ENCODE data around the gene ATP1B3. TPM values are rescaled to one million over a fixed set of nuclear protein-coding genes. Genes with fewer than 3 reads are reported as not detected.

Gene ATP1B3
- total RNA-seq, 2 donors from 2014 or later, result 397 to 503 TPM

DNA sequence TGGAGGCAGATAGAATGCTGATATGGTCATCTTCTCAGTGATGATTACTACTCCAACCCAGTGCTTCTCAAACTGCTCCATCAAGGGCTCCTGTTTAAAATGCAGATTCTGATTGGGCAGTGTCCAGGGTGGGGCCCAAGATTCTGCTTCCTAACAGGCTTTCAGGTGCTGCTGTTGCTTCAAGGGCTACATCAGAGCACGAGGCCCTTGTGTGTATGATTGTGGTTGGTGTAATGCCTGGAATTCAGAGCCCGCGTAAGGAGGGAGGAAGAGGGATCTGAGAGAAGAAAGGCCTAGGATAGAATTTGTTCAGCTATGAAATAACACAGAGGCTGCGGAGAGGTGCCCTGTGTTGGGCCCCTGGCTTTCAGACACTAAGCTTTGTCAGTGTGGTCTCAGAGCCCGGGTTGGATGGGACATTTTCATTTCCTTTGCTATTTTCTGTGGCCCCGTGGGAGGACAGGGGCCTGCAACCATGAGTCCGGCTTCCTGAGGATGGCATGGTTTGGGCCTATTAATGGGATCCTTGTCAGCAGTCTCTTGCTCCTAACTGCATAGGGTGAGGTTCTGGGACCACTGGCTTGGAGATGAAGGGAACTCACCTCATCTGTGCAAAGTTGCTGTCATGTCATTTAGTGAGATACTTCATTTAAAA lies 53.0 kb downstream of the ATP1B3 start:
- intact Hi-C loops (cut with DNase I, micrococcal nuclease), result no loop called here
- ATAC-seq, result no peak
- DNase-seq, result no peak

GRCh38 chr3:141930801-141931200 lies 54.4 kb downstream of the ATP1B3 start:
- ATAC-seq (peak; percentile 23), DNase-seq (no peak)
- intact Hi-C loops (cut with DNase I, micrococcal nuclease), result no loop called here

DNA sequence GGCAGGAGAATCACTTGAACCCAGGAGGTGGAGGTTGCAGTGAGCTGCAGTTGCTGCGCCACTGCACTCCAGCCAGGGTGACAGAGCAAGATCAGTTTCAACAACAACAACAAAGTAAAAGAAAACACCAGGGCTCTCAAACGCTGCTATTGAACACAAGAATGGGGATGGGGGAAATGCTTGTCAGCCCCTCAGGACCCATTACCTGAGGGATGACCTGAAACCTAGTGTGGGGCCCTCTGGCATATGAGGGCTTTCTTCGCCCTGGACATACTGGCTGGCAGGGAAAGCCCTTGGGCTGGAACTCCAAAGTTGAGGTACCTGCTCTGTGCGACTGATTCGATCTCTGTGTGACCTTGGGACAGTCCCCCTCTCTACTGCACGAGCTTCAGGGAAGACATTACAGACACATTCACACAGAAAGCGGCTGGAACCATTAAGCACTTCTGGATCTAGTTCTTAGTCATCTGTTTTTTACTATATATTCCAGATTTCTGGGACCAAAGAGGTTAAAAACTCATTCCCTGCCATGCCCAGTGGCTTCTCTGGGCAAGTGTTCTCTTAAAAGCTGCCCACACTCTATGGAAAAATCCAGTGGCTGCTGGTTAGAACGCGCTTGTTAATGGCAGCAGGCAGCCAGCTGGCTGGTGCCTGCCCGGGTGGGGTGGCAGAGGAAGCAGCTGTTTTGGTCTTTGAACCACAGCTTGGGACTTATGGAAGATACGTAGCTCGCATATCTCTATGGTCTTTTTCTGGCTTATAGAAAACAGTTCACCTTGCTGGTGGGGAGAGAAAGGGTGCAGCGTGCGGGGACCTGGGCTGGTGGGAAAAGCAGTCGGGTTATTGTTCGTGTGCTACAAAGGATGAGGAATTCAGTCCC lies 57.2 kb downstream of the ATP1B3 start:
- DNase-seq (no peak), ATAC-seq (no peak)
- intact Hi-C loops (cut with DNase I, micrococcal nuclease), result no loop called here

DNA sequence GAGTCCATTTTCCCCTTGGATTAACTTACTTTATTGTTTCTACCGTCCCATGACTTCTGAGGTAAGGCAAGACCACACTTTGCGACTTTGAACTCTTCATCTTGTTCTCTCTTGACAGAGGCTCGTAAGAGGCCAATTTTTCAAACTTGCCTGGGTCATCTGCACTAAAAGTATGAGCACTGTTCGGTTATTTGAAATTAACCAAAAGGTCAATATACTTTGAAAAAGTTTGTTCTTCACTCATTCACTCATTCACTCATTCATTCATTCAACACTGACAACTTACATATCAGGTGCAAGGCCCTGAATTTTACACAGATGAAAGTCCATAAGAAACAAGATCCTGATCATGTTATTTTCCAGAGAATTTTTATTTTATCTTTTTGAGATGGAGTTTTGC lies 57.9 kb downstream of the ATP1B3 start:
- intact Hi-C loops (cut with DNase I, micrococcal nuclease), result no loop called here
- no peak for DNase-seq
- ATAC-seq, result no peak

- intact Hi-C loops (cut with DNase I, micrococcal nuclease), result no loop called here
- no peak for DNase-seq
- ATAC-seq, result no peak
These were observed 61.6 kb downstream of the ATP1B3 start for GRCh38 chr3:141938011-141938500.

GRCh38 chr3:141939759-141940158 lies 63.3 kb downstream of the ATP1B3 start:
- intact Hi-C loops (cut with DNase I, micrococcal nuclease), result no loop called here
- DNase-seq, result no peak
- peak; percentile 1 for ATAC-seq

GRCh38 chr3:141940194-141940776 lies 63.8 kb downstream of the ATP1B3 start:
- intact Hi-C loops (cut with DNase I, micrococcal nuclease), result no loop called here
- ATAC-seq, result peak; percentile 76
- DNase-seq, result peak; percentile 64 to 75

DNA sequence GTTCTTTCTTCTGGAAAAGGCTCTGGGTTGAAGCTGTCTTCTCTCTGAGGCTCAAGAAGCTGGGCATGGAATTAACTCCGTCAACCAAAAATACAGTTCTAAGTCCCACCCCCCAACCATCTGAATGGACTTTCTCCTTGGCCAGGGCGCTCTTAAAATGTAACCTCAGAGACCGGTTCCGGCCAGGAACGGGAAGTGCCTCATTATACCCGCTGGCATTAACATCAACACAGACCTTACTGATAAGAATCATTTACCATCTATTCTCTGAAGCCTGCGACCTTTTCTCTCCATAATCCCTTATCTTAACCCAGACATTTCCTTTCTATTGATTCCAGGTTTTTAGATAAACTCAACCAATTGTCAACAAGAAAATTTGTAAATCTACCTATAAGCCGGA lies 64.7 kb downstream of the ATP1B3 start:
- intact Hi-C loops (cut with DNase I, micrococcal nuclease), result no loop called here
- DNase-seq (peak; percentile 51 to 73), ATAC-seq (peak; percentile 77)

- DNase-seq (no peak), ATAC-seq (peak; percentile 8)
- intact Hi-C loops (cut with DNase I, micrococcal nuclease), result no loop called here
These were observed 65.6 kb downstream of the ATP1B3 start for GRCh38 chr3:141942006-141942405.

- DNase-seq (no peak), ATAC-seq (no peak)
- intact Hi-C loops (cut with DNase I, micrococcal nuclease), result no loop called here
These were observed 69.5 kb downstream of the ATP1B3 start for GRCh38 chr3:141945726-141946485.

- no peak for DNase-seq
- intact Hi-C loops (cut with DNase I, micrococcal nuclease), result no loop called here
- ATAC-seq, result peak; percentile 38
These were observed 73.0 kb downstream of the ATP1B3 start for GRCh38 chr3:141949399-141949798.

- intact Hi-C loops (cut with DNase I, micrococcal nuclease), result no loop called here
- ATAC-seq, result no peak
- DNase-seq, result no peak
These were observed 73.5 kb downstream of the ATP1B3 start for GRCh38 chr3:141949972-141950371.

DNA sequence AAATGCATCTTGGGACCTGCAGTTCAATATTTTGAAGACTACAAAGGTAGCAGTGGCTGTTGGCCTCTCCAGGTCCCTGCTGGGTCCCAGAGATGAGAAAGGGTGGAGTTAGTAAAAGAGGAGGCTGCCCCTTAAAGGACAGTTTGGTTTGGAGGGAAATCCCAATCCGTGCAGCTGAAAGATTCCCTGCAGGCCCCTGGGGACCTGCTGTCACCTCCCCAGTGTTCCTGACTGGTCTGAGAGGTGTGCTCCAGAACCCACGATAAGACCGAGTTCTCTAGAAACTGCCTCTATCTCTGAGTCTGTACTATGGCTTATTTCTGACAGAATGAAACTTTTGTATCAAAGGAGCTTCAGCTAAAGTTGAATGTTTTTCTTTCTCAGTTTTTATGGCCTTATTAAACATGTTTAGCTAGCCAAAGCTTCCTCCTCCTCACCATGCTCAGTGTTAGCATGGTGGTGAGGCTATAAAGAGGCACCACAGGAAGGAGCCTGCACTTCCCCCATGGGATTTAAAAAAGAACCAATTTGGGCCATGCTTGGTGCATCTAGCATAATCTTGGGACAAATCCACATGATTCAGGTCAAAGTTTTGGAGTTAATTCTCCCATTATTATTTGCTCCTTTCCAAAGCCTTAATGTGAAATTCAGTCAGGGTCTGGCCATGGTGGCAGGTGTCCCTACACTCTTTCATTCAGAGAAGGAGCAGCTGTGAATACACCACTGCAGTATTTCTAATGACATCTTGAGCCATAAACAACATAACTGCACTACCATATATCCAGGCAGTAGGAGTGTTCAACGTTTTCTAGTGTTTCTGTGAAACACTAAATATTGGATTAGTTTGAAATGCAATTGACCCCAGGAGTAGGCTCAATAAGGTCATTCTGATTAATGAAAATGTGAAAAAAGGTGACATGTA lies 74.4 kb downstream of the ATP1B3 start:
- DNase-seq, result no peak
- peak; percentile 90 for ATAC-seq
- intact Hi-C loops (cut with DNase I, micrococcal nuclease), result no loop called here

GRCh38 chr3:141952611-141953010 lies 76.2 kb downstream of the ATP1B3 start:
- intact Hi-C loops (cut with DNase I, micrococcal nuclease), result no loop called here
- ATAC-seq, result no peak
- no peak for DNase-seq

GRCh38 chr3:141955175-141955574 lies 78.7 kb downstream of the ATP1B3 start:
- DNase-seq (no peak), ATAC-seq (no peak)
- intact Hi-C loops (cut with DNase I, micrococcal nuclease), result no loop called here

DNA sequence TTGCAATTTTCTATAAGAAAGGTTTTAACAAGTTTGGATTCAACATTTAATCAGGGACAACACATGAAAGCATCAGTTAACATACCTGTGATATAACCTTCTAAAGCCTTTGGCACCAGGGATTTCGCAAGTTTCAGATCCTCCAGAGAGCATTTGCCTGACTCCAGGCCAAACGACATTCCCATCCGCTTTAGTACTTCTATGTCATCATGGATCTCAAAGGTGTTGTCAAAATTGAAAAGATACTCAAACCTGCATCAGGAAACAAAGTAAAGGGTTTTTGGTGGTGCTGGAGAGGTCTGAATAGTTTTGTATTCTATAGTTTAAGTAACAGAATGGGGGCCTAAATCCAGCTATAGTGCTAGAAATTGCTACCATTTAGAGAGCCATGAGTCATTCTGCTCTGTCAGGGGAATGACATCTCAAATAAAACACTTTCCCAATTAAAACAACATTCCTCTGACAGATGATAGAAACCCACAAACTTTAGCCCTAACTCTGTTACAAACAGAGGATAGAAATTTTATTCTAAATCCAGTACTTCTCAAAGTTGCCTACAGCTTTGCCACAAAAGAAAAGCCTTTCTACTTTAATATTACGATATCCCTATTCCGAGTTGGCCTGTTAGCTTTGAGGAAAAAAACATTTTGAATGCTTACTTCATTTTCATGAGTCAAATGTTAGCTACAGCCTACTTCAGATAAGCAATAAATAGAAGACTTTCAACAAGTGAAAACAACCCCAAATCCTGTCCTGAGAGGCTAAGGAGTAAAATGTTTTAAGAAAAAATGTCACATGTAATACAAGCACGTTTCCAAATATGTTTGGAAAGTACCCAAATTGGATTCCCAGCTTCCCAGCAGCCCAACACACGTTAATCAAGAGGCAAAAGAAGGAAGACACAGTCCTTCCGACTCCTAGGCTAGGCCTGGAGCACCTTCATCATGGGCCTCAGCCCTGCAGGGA lies 83.4 kb downstream of the ATP1B3 start:
- DNase-seq, result no peak
- intact Hi-C loops (cut with DNase I, micrococcal nuclease), result no loop called here

DNA sequence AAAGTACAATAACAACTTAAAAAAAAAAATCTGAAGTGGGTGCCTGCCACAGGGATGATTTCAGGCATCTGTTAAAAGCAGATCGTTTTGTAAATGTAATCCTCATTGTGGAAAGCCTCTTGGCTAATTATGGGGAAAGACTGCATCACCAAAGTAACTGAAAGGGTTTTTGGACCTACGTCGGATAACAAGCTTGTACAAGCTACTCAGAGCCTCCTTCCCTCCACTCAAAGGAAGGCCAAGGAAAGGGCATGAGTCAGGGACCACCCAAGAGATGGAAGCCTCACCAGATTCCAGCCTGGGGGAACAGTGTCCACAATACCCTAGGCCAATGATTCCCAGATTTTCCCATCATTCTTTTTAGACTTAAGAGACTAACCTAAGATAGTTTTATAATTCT lies 84.3 kb downstream of the ATP1B3 start:
- intact Hi-C loops (cut with DNase I, micrococcal nuclease), result no loop called here
- DNase-seq (no peak), ATAC-seq (no peak)

More for the DNA sequence above, 83.4 kb downstream of the ATP1B3 start:
- no peak for ATAC-seq
